HepG2 (cell line): ENCODE results near the gene HSD3B1. TPM values are rescaled to one million over a fixed set of nuclear protein-coding genes. Genes with fewer than 3 reads are reported as not detected.

Experiments used
- polyA plus RNA-seq, 8 experiments: library from polyadenylated mRNA; depleted of rRNA in 3 of 8; stranded (reverse) in 7 of 8; unstranded in 1 of 8; fragments of >200 nt; fragmentation: Illumina TruSeq in 4 of 8; extraction: Trizol in 4 of 8; gene quantifications; 2 replicates each; pipeline versions ENCODE4 v1.2.1 to v1.2.3, GENCODE V29; 2011 to 2016; ENCODE audit warnings: low read depth in 4 of 8, missing spikeins in 1 of 8, mixed read lengths in 1 of 8; ENCODE audit not compliant: insufficient read depth in 1 of 8
- total RNA-seq, 5 experiments: library from RNA; depleted of rRNA; stranded (reverse); fragments of >200 nt; fragmentation: Illumina TruSeq; extraction: Trizol; gene quantifications; 2 replicates each; pipeline ENCODE4 v1.2.3, GENCODE V29; 2016; ENCODE audit warnings: low read depth in 1 of 5

Gene HSD3B1
- total and polyA plus RNA-seq, 2 of the 13 experiments (the other 11 are each of a cell fraction or from before 2014, with no cell fraction given), result not detected

Other genes starting within 250 kb of the HSD3B1 start
- 0.09 TPM in 1 of 2 replicates, not detected in the other for gene HAO2, start 138.4 kb upstream of the HSD3B1 start, total RNA-seq (2016; rRNA removed; fragmentation: Illumina TruSeq; extraction: Trizol)
- 0.05 and 0.08 TPM in 2 replicates for gene HAO2, start 138.4 kb upstream of the HSD3B1 start, polyA plus RNA-seq (2011; rRNA removed)
- not detected in 2 replicates for gene HSD3B2, start 92.1 kb upstream of the HSD3B1 start, total RNA-seq (2016; rRNA removed; fragmentation: Illumina TruSeq; extraction: Trizol)
- 0.04 and 0.20 TPM in 2 replicates for gene HSD3B2, start 92.1 kb upstream of the HSD3B1 start, polyA plus RNA-seq (2011; rRNA removed)
- 7.1 and 7.3 TPM in 2 replicates for gene ZNF697, start 141.1 kb downstream of the HSD3B1 start, total RNA-seq (2016; rRNA removed; fragmentation: Illumina TruSeq; extraction: Trizol)
- 2.3 and 2.5 TPM in 2 replicates for gene ZNF697, start 141.1 kb downstream of the HSD3B1 start, polyA plus RNA-seq (2011; rRNA removed)
- gene PHGDH, start 204.7 kb downstream of the HSD3B1 start, total RNA-seq (2016; rRNA removed; fragmentation: Illumina TruSeq; extraction: Trizol), result 133 and 163 TPM in 2 replicates
- gene PHGDH, start 204.7 kb downstream of the HSD3B1 start, polyA plus RNA-seq (2011; rRNA removed), result 95.8 and 115 TPM in 2 replicates